ENCODE measurements around the gene TRHDE.

TRHDE gene

GRCh38 chr12:72234886-72235285 lies 37.3 kb upstream of the TRHDE start:
- H2BK5ac ChIP-seq (ENCODE audit: low read depth, low read length, poor library complexity): no peak overlapping the region
- H2BK120ac ChIP-seq (ENCODE audit: insufficient read depth, low read length, poor library complexity): no peak overlapping the region
- H3K27ac ChIP-seq (ENCODE audit: low read depth, low read length): no peak overlapping the region
- H3K4me3 ChIP-seq (ENCODE audit: low read depth, low read length): no peak overlapping the region
- no peak overlapping the region for H3K4ac ChIP-seq (ENCODE audit: low read depth, low read length)
- no peak overlapping the region for H4K12ac ChIP-seq (ENCODE audit: low read depth, low read length)
- WGBS (ENCODE audit: extremely low coverage, insufficient coverage, insufficient read length): no CpG with 5 or more reads among the region's 2 CpGs
- no peak overlapping the region for H2BK12ac ChIP-seq (ENCODE audit: low read length)
- no peaks in the 10 kb centered on the region for H3K79me1 ChIP-seq (ENCODE audit: low read length)
- H3K23ac ChIP-seq (ENCODE audit: low read length): no peak overlapping the region
- H3K18ac ChIP-seq (ENCODE audit: low read length): no peak overlapping the region
- H3K36me3 ChIP-seq (ENCODE audit: control insufficient read depth in 1 of 2, insufficient read depth in 2 of 2, low read length in 2 of 2): no peaks in the 10 kb centered on the region
- H3K4me2 ChIP-seq (ENCODE audit: low read length): no peak overlapping the region
- no peak overlapping the region for H4K8ac ChIP-seq (ENCODE audit: low read depth, low read length)
- no peak overlapping the region for H3K14ac ChIP-seq (ENCODE audit: low read length)
- H3K79me2 ChIP-seq (ENCODE audit: control insufficient read depth, insufficient read depth, low read length, poor library complexity): no peaks in the 10 kb centered on the region
- DNase-seq: no peak
- H3K4me1 ChIP-seq (ENCODE audit: control insufficient read depth in 1 of 2, insufficient read depth in 2 of 2, low read length in 2 of 2): no peaks in the 10 kb centered on the region
- H3K9ac ChIP-seq (ENCODE audit: low read length): no peak overlapping the region
- H3K27me3 ChIP-seq (ENCODE audit: insufficient read depth, low read length): no peaks in the 10 kb centered on the region
- no peaks in the 10 kb centered on the region for H3K9me3 ChIP-seq (ENCODE audit: insufficient read depth, low read depth, low read length)
- H2AFZ ChIP-seq (ENCODE audit: insufficient read depth, low read length, poor library complexity): no peak overlapping the region
- H2AK5ac ChIP-seq (ENCODE audit: low read length): no peak overlapping the region
- no peak overlapping the region for H4K91ac ChIP-seq (ENCODE audit: low read depth, low read length)

- no peak overlapping the region for H3K27ac ChIP-seq (ENCODE audit: low read depth, low read length)
- H3K27me3 ChIP-seq (ENCODE audit: insufficient read depth, low read length): no peaks in the 10 kb centered on the region
- H2AK5ac ChIP-seq (ENCODE audit: low read length): no peak overlapping the region
- H3K9ac ChIP-seq (ENCODE audit: low read length): no peak overlapping the region
- H3K79me1 ChIP-seq (ENCODE audit: low read length): no peaks in the 10 kb centered on the region
- no peak overlapping the region for H4K8ac ChIP-seq (ENCODE audit: low read depth, low read length)
- no peak overlapping the region for H4K12ac ChIP-seq (ENCODE audit: low read depth, low read length)
- WGBS (ENCODE audit: extremely low coverage, insufficient coverage, insufficient read length): no CpG with 5 or more reads among the region's 1 CpG
- no peaks in the 10 kb centered on the region for H3K79me2 ChIP-seq (ENCODE audit: control insufficient read depth, insufficient read depth, low read length, poor library complexity)
- H3K4me3 ChIP-seq (ENCODE audit: low read depth, low read length): no peak overlapping the region
- no peak overlapping the region for H3K18ac ChIP-seq (ENCODE audit: low read length)
- H2AFZ ChIP-seq (ENCODE audit: insufficient read depth, low read length, poor library complexity): no peak overlapping the region
- peak in 1 of 2 donors; percentile 1 for DNase-seq
- H2BK120ac ChIP-seq (ENCODE audit: insufficient read depth, low read length, poor library complexity): no peak overlapping the region
- no peaks in the 10 kb centered on the region for H3K4me1 ChIP-seq (ENCODE audit: control insufficient read depth in 1 of 2, insufficient read depth in 2 of 2, low read length in 2 of 2)
- H3K4ac ChIP-seq (ENCODE audit: low read depth, low read length): no peak overlapping the region
- H2BK12ac ChIP-seq (ENCODE audit: low read length): no peak overlapping the region
- no peak overlapping the region for H3K14ac ChIP-seq (ENCODE audit: low read length)
- H3K4me2 ChIP-seq (ENCODE audit: low read length): no peak overlapping the region
- H4K91ac ChIP-seq (ENCODE audit: low read depth, low read length): no peak overlapping the region
- H2BK5ac ChIP-seq (ENCODE audit: low read depth, low read length, poor library complexity): no peak overlapping the region
- no peaks in the 10 kb centered on the region for H3K36me3 ChIP-seq (ENCODE audit: control insufficient read depth in 1 of 2, insufficient read depth in 2 of 2, low read length in 2 of 2)
- H3K23ac ChIP-seq (ENCODE audit: low read length): no peak overlapping the region
- H3K9me3 ChIP-seq (ENCODE audit: insufficient read depth, low read depth, low read length): no peaks in the 10 kb centered on the region
Measured at GRCh38 chr12:72236071-72236705, 36.0 kb upstream of the TRHDE start.

GRCh38 chr12:72241552-72241951 lies 30.6 kb upstream of the TRHDE start:
- Histone ChIP-seq H3K4ac (ENCODE audit: low read depth, low read length) (no peak overlapping the region), H2BK120ac (ENCODE audit: insufficient read depth, low read length, poor library complexity) (no peak overlapping the region), H2BK5ac (ENCODE audit: low read depth, low read length, poor library complexity) (no peak overlapping the region), H3K27ac (ENCODE audit: low read depth, low read length) (no peak overlapping the region), H3K9ac (ENCODE audit: low read length) (no peak overlapping the region), H3K9me3 (ENCODE audit: insufficient read depth, low read depth, low read length) (no peaks in the 10 kb centered on the region), H3K36me3 (ENCODE audit: control insufficient read depth in 1 of 2, insufficient read depth in 2 of 2, low read length in 2 of 2) (no peaks in the 10 kb centered on the region), H3K79me1 (ENCODE audit: low read length) (no peaks in the 10 kb centered on the region), H3K4me1 (ENCODE audit: control insufficient read depth in 1 of 2, insufficient read depth in 2 of 2, low read length in 2 of 2) (no peaks in the 10 kb centered on the region), H2BK12ac (ENCODE audit: low read length) (no peak overlapping the region), H4K91ac (ENCODE audit: low read depth, low read length) (no peak overlapping the region), H2AFZ (ENCODE audit: insufficient read depth, low read length, poor library complexity) (no peak overlapping the region), H3K14ac (ENCODE audit: low read length) (no peak overlapping the region), H3K27me3 (ENCODE audit: insufficient read depth, low read length) (no peaks in the 10 kb centered on the region), H3K23ac (ENCODE audit: low read length) (no peak overlapping the region), H3K4me2 (ENCODE audit: low read length) (no peak overlapping the region), H2AK5ac (ENCODE audit: low read length) (no peak overlapping the region), H4K8ac (ENCODE audit: low read depth, low read length) (no peak overlapping the region), H4K12ac (ENCODE audit: low read depth, low read length) (no peak overlapping the region), H3K18ac (ENCODE audit: low read length) (no peak overlapping the region), H3K79me2 (ENCODE audit: control insufficient read depth, insufficient read depth, low read length, poor library complexity) (no peaks in the 10 kb centered on the region), H3K4me3 (ENCODE audit: low read depth, low read length) (no peak overlapping the region)
- no CpG with 5 or more reads among the region's 3 CpGs for WGBS (ENCODE audit: extremely low coverage, insufficient coverage, insufficient read length)
- DNase-seq: no peak

GRCh38 chr12:72242946-72243345 lies 29.2 kb upstream of the TRHDE start:
- H3K27ac ChIP-seq (ENCODE audit: low read depth, low read length): no peak overlapping the region
- no peak overlapping the region for H3K4ac ChIP-seq (ENCODE audit: low read depth, low read length)
- H3K4me2 ChIP-seq (ENCODE audit: low read length): no peak overlapping the region
- H4K91ac ChIP-seq (ENCODE audit: low read depth, low read length): no peak overlapping the region
- no peak overlapping the region for H2AFZ ChIP-seq (ENCODE audit: insufficient read depth, low read length, poor library complexity)
- no peaks in the 10 kb centered on the region for H3K9me3 ChIP-seq (ENCODE audit: insufficient read depth, low read depth, low read length)
- H3K18ac ChIP-seq (ENCODE audit: low read length): no peak overlapping the region
- H3K9ac ChIP-seq (ENCODE audit: low read length): no peak overlapping the region
- no peaks in the 10 kb centered on the region for H3K36me3 ChIP-seq (ENCODE audit: control insufficient read depth in 1 of 2, insufficient read depth in 2 of 2, low read length in 2 of 2)
- H3K4me1 ChIP-seq (ENCODE audit: control insufficient read depth in 1 of 2, insufficient read depth in 2 of 2, low read length in 2 of 2): no peaks in the 10 kb centered on the region
- no peak overlapping the region for H2BK120ac ChIP-seq (ENCODE audit: insufficient read depth, low read length, poor library complexity)
- H4K12ac ChIP-seq (ENCODE audit: low read depth, low read length): no peak overlapping the region
- DNase-seq: no peak
- no peak overlapping the region for H3K14ac ChIP-seq (ENCODE audit: low read length)
- H3K27me3 ChIP-seq (ENCODE audit: insufficient read depth, low read length): no peaks in the 10 kb centered on the region
- no peaks in the 10 kb centered on the region for H3K79me1 ChIP-seq (ENCODE audit: low read length)
- H2AK5ac ChIP-seq (ENCODE audit: low read length): no peak overlapping the region
- no peak overlapping the region for H2BK12ac ChIP-seq (ENCODE audit: low read length)
- no CpG with 5 or more reads among the region's 2 CpGs for WGBS (ENCODE audit: extremely low coverage, insufficient coverage, insufficient read length)
- no peak overlapping the region for H2BK5ac ChIP-seq (ENCODE audit: low read depth, low read length, poor library complexity)
- H3K79me2 ChIP-seq (ENCODE audit: control insufficient read depth, insufficient read depth, low read length, poor library complexity): no peaks in the 10 kb centered on the region
- H4K8ac ChIP-seq (ENCODE audit: low read depth, low read length): no peak overlapping the region
- no peak overlapping the region for H3K23ac ChIP-seq (ENCODE audit: low read length)
- no peak overlapping the region for H3K4me3 ChIP-seq (ENCODE audit: low read depth, low read length)

Measured in trophoblast cell (in vitro differentiated cells and primary cell).